Thyroid gland (tissue), 4 donors: ENCODE results near the gene ITM2C. TPM values are rescaled to one million over a fixed set of nuclear protein-coding genes. Genes with fewer than 3 reads are reported as not detected.
A peak's percentile ranks its signal among the peaks of the same experiment; 100 is the strongest.

Source experiments
- DNase-seq, 2 donors: peaks; one replicate each; pipeline ENCODE4 v3.0.0-alpha.2; 2019
- H3K27ac ChIP-seq, 3 donors: fragments of 200-600 bp; sonication (generic); 1 replicate in 2 of 3; 2 replicates in 1 of 3; pipeline ENCODE4 v1.5.1; 2016 to 2019; ENCODE audit warnings: mild to moderate bottlenecking in 1 of 3, moderate library complexity in 1 of 3
- H3K27me3 ChIP-seq: fragments of 200-600 bp; sonication (generic); one replicate; pipeline ENCODE4 v1.5.1; 2019
- H3K36me3 ChIP-seq, 2 donors: fragments of 200-600 bp; sonication (generic); one replicate each; pipeline ENCODE4 v1.5.1; 2016 to 2019
- H3K4me1 ChIP-seq, 2 donors: fragments of 200-600 bp; sonication (generic); one replicate each; pipeline ENCODE4 v1.5.1; 2017 to 2019
- H3K4me3 ChIP-seq, 3 donors: fragments of 200-600 bp; sonication (generic); replicated peaks in 1 of 3; 1 replicate in 2 of 3; 2 replicates in 1 of 3; pipeline ENCODE4 v1.5.1; 2016; ENCODE audit warnings: mild to moderate bottlenecking in 1 of 3
- H3K9me3 ChIP-seq: fragments of 200-600 bp; sonication (generic); one replicate; pipeline ENCODE4 v1.5.1; 2017
- CTCF ChIP-seq, 6 experiments: fragments of 200-600 bp in 3 of 6; fragments of 450-650 bp in 3 of 6; sonication (generic) in 3 of 6; IDR thresholded peaks; one replicate each; pipeline ENCODE4 v1.5.1; 2016 to 2019; ENCODE audit warnings: antibody characterized with exemption in 6 of 6, mild to moderate bottlenecking in 2 of 6, inconsistent platforms in 1 of 6, moderate library complexity in 1 of 6
- POLR2A ChIP-seq, 2 donors: fragments of 450-650 bp; IDR thresholded peaks; one replicate each; pipeline ENCODE4 v1.6.1; 2017; ENCODE audit warnings: antibody characterized with exemption in 2 of 2, mild to moderate bottlenecking in 2 of 2, moderate library complexity in 1 of 2
- WGBS, 2 donors: methylation state at CpG; one replicate each; pipeline ENCODE4 v1.1.5; 2017; 5-methylcytosine and 5-hydroxymethylcytosine counted together
- intact Hi-C: fragments of 100-400 bp; cut with DNase I; formaldehyde crosslinking; loops from one replicate; pipeline ENCODE4 v1.15.1; 2023
- total RNA-seq, 4 donors: library from RNA; depleted of rRNA; stranded (reverse); fragments of >200 nt; gene quantifications; one replicate each; pipeline ENCODE4 v1.2.3, GENCODE V29; 2016

Gene ITM2C
- total RNA-seq, 4 donors from 2014 or later, result 29.2 to 54.0 (median 45.4) TPM

DNA sequence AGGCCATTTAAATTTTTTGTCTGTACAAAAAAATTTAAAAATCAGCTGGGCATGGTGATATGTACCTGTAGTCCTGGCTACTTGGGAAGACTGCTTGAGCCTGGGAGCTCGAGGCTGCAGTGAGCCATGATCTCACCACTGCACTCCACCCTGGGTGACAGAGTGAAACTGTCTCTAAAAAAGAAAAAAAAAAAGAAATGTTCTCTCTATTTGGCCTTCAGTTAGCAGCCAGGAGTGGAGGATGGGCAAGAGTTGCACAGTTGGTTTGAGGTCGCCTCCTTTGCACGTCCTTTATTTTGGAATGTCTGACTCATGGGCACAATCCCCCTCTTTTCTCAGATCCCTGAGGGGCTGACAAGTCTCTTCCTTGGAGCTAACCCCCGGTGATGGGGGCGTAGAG, 26.3 kb downstream of the ITM2C start:
- H3K4me3 ChIP-seq, result no peak overlapping the region
- peaks cover 8 to 24% of the 10 kb centered on the region in 2 donors for H3K4me1 ChIP-seq
- H3K27me3 ChIP-seq, result no peaks in the 10 kb centered on the region
- no peaks in the 10 kb centered on the region for H3K9me3 ChIP-seq
- 50 to 62% methylated on average over 5 of the region's 5 CpGs for WGBS, 2 donors
- DNase-seq, result no peak
- intact Hi-C loops, result no loop called here
- TF ChIP-seq CTCF (IDR thresholded peaks at IDR 0.05), result no peak
- TF ChIP-seq POLR2A (IDR thresholded peaks at IDR 0.05), result no peak
- no peak overlapping the region for H3K27ac ChIP-seq
- no peaks in the 10 kb centered on the region for H3K36me3 ChIP-seq

- Histone ChIP-seq H3K4me3 (no peak overlapping the region), H3K9me3 (no peaks in the 10 kb centered on the region), H3K27me3 (no peaks in the 10 kb centered on the region), H3K4me1 (peaks cover 8 to 25% of the 10 kb centered on the region in 2 donors), H3K36me3 (no peaks in the 10 kb centered on the region), H3K27ac (no peak overlapping the region)
- no peak for TF ChIP-seq CTCF (IDR thresholded peaks at IDR 0.05)
- TF ChIP-seq POLR2A (IDR thresholded peaks at IDR 0.05), result no peak
- intact Hi-C loops, result no loop called here
- 69 to 76% methylated on average over 6 of the region's 6 CpGs for WGBS, 2 donors
- DNase-seq, result no peak
These were observed 26.8 kb downstream of the ITM2C start for GRCh38 chr2:230891509-230891908.

DNA sequence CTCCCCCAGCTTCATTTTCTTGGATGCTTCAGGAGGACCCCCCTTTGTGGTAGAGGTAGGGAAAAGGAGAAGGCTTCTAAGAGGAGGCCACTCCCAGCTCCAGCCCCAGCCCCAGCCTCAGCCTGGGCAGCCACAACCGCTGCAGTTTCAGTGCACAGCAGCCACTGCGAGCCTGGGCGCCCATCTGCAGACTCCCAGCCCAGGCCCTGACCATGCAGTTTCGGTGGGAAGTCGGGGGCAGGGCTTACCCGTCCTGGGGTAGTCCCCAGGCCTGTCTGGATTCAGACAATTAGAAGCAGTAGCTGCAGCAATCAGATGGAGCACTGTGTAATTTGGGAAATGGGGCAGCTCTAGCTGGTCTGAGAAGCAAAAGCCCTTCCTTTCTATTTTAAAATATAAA, 28.6 kb downstream of the ITM2C start:
- no peaks in the 10 kb centered on the region for H3K27me3 ChIP-seq
- H3K27ac ChIP-seq, result no peak overlapping the region
- no peak for TF ChIP-seq CTCF (IDR thresholded peaks at IDR 0.05)
- DNase-seq, result no peak
- no peaks in the 10 kb centered on the region for H3K36me3 ChIP-seq
- peaks cover 8 to 25% of the 10 kb centered on the region in 2 donors for H3K4me1 ChIP-seq
- 52 to 56% methylated on average over 2 to 6 of the region's 6 CpGs for WGBS, 2 donors
- no peaks in the 10 kb centered on the region for H3K9me3 ChIP-seq
- intact Hi-C loops, result no loop called here
- no peak overlapping the region for H3K4me3 ChIP-seq

- Histone ChIP-seq H3K36me3 (no peaks in the 10 kb centered on the region), H3K4me1 (peaks cover 8 to 25% of the 10 kb centered on the region in 2 donors), H3K27me3 (no peaks in the 10 kb centered on the region), H3K9me3 (no peaks in the 10 kb centered on the region), H3K27ac (no peak overlapping the region), H3K4me3 (no peak overlapping the region)
- TF ChIP-seq POLR2A (IDR thresholded peaks at IDR 0.05) (no peak), CTCF (IDR thresholded peaks at IDR 0.05) (no peak)
- intact Hi-C loops, result no loop called here
- WGBS, 2 donors, result 25 to 34% methylated on average over 15 to 19 of the region's 19 CpGs
- peak; percentile 40 to 47 for DNase-seq
These were observed 29.4 kb downstream of the ITM2C start for GRCh38 chr2:230893841-230894781.
